Measurements from ENCODE around the gene MAD1L1. TPM values are rescaled to one million over a fixed set of nuclear protein-coding genes. Genes with fewer than 3 reads are reported as not detected.

The MAD1L1 gene
- total RNA-seq, 1 donor from 2014 or later: 57.4 TPM

DNA sequence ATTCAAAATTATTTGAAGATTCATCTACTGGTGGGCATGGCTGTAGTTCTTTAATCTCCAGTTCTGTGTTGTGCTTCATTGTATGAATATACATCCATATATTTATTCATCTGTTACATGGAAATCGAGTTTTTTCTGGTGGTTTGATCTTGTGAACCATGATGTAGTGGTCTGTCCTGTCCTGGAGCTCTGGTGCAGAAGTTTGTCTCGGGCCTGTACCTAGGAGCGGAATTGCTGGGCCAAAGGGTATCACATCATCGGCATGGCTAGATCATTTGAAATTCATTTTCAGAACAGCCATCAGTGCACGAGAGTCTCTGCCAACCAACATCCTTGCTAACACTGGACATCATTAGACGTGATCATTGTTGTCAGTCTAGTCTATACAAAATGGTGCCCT, 455.6 kb downstream of the MAD1L1 start:
- Histone ChIP-seq H3K36me3 (ENCODE audit: control insufficient read depth, insufficient read depth, low read length) (no peaks in the 10 kb centered on the region), H3K4me3 (ENCODE audit: low read depth, low read length) (no peak overlapping the region), H3K27me3 (ENCODE audit: control insufficient read depth, insufficient read depth, low read length) (no peaks in the 10 kb centered on the region)
- no peak for DNase-seq (ENCODE audit: low read depth)
- TF ChIP-seq, protein P1, sequence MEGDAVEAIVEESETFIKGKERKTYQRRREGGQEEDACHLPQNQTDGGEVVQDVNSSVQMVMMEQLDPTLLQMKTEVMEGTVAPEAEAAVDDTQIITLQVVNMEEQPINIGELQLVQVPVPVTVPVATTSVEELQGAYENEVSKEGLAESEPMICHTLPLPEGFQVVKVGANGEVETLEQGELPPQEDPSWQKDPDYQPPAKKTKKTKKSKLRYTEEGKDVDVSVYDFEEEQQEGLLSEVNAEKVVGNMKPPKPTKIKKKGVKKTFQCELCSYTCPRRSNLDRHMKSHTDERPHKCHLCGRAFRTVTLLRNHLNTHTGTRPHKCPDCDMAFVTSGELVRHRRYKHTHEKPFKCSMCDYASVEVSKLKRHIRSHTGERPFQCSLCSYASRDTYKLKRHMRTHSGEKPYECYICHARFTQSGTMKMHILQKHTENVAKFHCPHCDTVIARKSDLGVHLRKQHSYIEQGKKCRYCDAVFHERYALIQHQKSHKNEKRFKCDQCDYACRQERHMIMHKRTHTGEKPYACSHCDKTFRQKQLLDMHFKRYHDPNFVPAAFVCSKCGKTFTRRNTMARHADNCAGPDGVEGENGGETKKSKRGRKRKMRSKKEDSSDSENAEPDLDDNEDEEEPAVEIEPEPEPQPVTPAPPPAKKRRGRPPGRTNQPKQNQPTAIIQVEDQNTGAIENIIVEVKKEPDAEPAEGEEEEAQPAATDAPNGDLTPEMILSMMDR (IDR thresholded peaks at IDR 0.05; ENCODE audit: insufficient read depth, low read length, severe bottlenecking): no peak
- FAIRE-seq: no peak

DNA sequence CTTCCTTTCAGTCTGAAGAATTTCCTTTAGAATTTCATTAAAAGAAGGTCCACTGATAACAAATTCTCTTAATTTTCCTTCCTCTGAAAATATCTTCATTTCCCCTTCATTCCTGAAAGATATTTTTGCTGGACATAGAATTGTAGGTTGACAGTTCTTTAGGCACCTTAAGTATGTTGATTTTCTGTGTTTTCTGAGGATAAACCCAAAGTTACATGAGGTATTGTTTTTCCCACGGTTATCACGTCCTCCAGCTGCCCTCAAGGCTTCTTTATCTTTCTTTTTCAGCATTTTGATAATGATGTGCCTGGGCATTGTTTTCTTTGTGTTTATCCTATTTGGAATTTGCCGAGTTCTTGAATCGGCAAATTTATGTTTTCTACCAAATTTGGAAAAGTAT, 457.4 kb downstream of the MAD1L1 start:
- no peak for FAIRE-seq
- DNase-seq (ENCODE audit: low read depth): no peak
- H3K27me3 ChIP-seq (ENCODE audit: control insufficient read depth, insufficient read depth, low read length): no peaks in the 10 kb centered on the region
- TF ChIP-seq, protein P1 (IDR thresholded peaks at IDR 0.05; ENCODE audit: insufficient read depth, low read length, severe bottlenecking): no peak
- H3K36me3 ChIP-seq (ENCODE audit: control insufficient read depth, insufficient read depth, low read length): no peaks in the 10 kb centered on the region
- H3K4me3 ChIP-seq (ENCODE audit: low read depth, low read length): no peak overlapping the region

DNA sequence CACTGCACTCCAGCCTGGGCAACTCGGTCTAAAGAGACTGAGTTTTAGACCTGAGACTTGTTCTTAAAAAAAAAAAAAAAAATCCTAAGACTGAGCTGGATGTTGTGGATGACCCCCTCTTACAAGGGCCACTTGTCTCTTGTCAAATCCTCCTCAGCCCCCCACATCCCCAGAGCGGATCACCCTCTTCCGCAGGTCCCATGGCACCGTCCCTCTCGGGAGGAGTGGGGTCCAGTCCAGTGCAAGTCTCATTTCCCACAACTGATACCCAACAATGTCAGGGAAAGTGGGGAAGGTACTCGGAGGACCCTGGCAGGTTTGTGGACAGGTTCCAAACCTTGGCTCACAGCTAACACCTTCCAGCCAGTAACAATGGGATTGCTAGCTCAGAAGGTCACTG, 462.4 kb downstream of the MAD1L1 start:
- no peaks in the 10 kb centered on the region for H3K27me3 ChIP-seq (ENCODE audit: control insufficient read depth, insufficient read depth, low read length)
- TF ChIP-seq, protein P1 (IDR thresholded peaks at IDR 0.05; ENCODE audit: insufficient read depth, low read length, severe bottlenecking): no peak
- FAIRE-seq (no peak), DNase-seq (ENCODE audit: low read depth) (no peak)
- H3K4me3 ChIP-seq (ENCODE audit: low read depth, low read length): no peak overlapping the region
- no peaks in the 10 kb centered on the region for H3K36me3 ChIP-seq (ENCODE audit: control insufficient read depth, insufficient read depth, low read length)

DNA sequence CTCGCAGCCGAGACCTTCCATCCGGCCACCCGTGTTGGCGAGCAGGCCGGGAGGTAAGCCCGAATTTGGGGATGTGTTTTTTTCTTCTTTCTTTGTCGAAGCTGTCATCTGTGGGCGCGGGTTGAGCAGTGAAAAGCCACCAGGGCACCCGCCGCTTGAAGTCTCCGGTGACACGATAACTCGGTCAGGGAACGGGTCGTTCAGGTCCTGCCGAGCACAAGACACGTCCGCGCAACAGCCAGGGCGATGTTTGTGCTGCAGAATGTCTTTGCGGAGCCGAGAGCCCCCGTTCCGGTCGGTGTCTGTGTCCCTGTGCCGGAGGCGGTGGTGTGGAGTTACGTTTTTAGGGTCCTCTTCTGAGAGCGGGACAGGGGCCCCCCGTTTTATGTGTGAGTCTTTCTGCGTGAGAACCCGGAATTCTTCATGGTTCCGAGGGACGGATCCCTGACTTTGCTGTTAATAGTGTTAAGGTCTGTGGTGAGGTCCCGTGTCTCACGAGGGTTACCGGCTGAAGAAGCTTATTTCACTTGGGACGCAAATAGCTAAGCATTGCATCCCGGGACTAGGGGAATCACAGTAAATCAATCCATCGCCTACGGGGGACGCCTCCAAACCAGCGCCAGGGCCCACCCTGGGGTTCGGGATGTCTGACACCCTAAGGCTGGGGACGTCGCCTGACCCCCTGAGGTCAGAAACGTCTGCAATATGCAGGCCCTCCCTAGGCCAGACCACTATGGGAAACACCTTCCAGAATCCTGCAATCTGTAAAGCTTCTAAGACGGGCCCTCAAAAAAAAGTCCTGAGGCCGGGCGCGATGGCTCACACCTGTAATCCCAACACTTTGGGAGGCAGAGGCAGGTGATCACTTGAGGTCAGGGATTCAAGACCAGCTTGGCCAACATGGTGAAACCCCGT, 463.2 kb downstream of the MAD1L1 start:
- Histone ChIP-seq H3K4me3 (ENCODE audit: low read depth, low read length) (no peak overlapping the region), H3K36me3 (ENCODE audit: control insufficient read depth, insufficient read depth, low read length) (no peaks in the 10 kb centered on the region), H3K27me3 (ENCODE audit: control insufficient read depth, insufficient read depth, low read length) (no peaks in the 10 kb centered on the region)
- FAIRE-seq: no peak
- TF ChIP-seq, protein P1 (IDR thresholded peaks at IDR 0.05; ENCODE audit: insufficient read depth, low read length, severe bottlenecking): no peak
- DNase-seq (ENCODE audit: low read depth): no peak

DNA sequence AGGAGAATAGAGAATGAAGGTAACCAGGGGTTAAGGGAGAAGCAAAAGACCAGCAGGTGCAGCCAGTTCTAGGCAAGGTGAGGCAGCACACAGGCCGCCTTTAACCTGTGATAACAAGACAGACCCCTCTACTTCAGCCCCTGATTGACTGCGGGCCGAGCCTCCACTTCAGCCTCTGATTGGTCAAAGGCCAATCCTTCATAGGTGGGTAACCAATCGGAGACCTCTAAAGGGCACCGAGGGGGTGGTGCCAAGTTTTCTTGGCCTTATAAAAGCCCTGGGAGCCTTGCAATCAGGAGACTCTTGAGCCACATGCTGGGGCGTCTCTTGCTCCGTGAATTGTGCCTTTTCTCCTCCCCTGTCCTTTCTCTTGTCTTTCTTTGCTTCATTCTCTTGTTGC, 463.9 kb downstream of the MAD1L1 start:
- TF ChIP-seq, protein P1 (IDR thresholded peaks at IDR 0.05; ENCODE audit: insufficient read depth, low read length, severe bottlenecking): no peak
- no peak for DNase-seq (ENCODE audit: low read depth)
- FAIRE-seq: no peak
- no peak overlapping the region for H3K4me3 ChIP-seq (ENCODE audit: low read depth, low read length)
- no peaks in the 10 kb centered on the region for H3K27me3 ChIP-seq (ENCODE audit: control insufficient read depth, insufficient read depth, low read length)
- H3K36me3 ChIP-seq (ENCODE audit: control insufficient read depth, insufficient read depth, low read length): no peaks in the 10 kb centered on the region

Data from bronchial epithelial cell (primary cell).